HG03439 (cell line): ENCODE measurements around the gene SNPH.

Experiments used
- ATAC-seq: cut with Tn5 transposase; IDR thresholded peaks from one replicate; pipeline ENCODE4 v1.9.1; 2021; ENCODE audit warnings: mild to moderate bottlenecking, moderate library complexity; ENCODE audit not compliant: unreplicated experiment

The SNPH gene

GRCh38 chr20:1264727-1265126 lies 1.4 kb upstream of the SNPH start:
- ATAC-seq, result no peak

- ATAC-seq, result no peak
Observed at GRCh38 chr20:1265226-1265915, 723 bp upstream of the SNPH start.

- ATAC-seq, result no peak
Observed at GRCh38 chr20:1265916-1266166, 253 bp upstream of the SNPH start.

- no peak for ATAC-seq
Observed at GRCh38 chr20:1267161-1267560, 1.1 kb downstream of the SNPH start.

- ATAC-seq, result no peak
Observed at GRCh38 chr20:1267809-1268374, 1.8 kb downstream of the SNPH start.

GRCh38 chr20:1269235-1269634 lies 3.1 kb downstream of the SNPH start:
- no peak for ATAC-seq

- ATAC-seq, result no peak
Observed at GRCh38 chr20:1269850-1270249, 3.8 kb downstream of the SNPH start.

GRCh38 chr20:1272368-1273100 lies 6.4 kb downstream of the SNPH start:
- ATAC-seq, result no peak

- no peak for ATAC-seq
Observed at GRCh38 chr20:1273366-1273765, 7.3 kb downstream of the SNPH start.

GRCh38 chr20:1274485-1275311 lies 8.6 kb downstream of the SNPH start:
- ATAC-seq, result no peak

GRCh38 chr20:1275919-1276318 lies 9.8 kb downstream of the SNPH start:
- no peak for ATAC-seq

GRCh38 chr20:1277529-1278322 lies 11.6 kb downstream of the SNPH start:
- no peak for ATAC-seq

GRCh38 chr20:1278993-1279392 lies 12.9 kb downstream of the SNPH start:
- ATAC-seq, result no peak

GRCh38 chr20:1280195-1281102 lies 14.4 kb downstream of the SNPH start:
- ATAC-seq, result no peak

GRCh38 chr20:1281279-1282057 lies 15.4 kb downstream of the SNPH start:
- ATAC-seq, result no peak

GRCh38 chr20:1282966-1283365 lies 16.9 kb downstream of the SNPH start:
- ATAC-seq, result no peak

- no peak for ATAC-seq
Observed at GRCh38 chr20:1283522-1284510, 17.7 kb downstream of the SNPH start.
